GM23338 (cell line): ENCODE results near the gene ZIC2. TPM values are rescaled to one million over a fixed set of nuclear protein-coding genes. Genes with fewer than 3 reads are reported as not detected.

ENCODE experiments used
- ATAC-seq: fragments of 200-7000 bp; cut with Tn5 transposase; 3 replicates; pipeline ENCODE4 v1.9.1; 2020
- DNase-seq: peaks from one replicate; pipeline ENCODE4 v3.0.0-alpha.2; 2015; ENCODE audit warnings: low spot score
- H2AFZ ChIP-seq: fragments of 200-600 bp; sonication (generic); 2 replicates; pipeline ENCODE4 v1.8.0; 2016; ENCODE audit warnings: antibody characterized with exemption, mild to moderate bottlenecking, moderate library complexity
- H3F3A ChIP-seq: fragments of 200-600 bp; sonication (generic); replicated peaks from 2 replicates; pipeline ENCODE4 v1.8.0; 2017; ENCODE audit warnings: antibody characterized with exemption, mixed run types, low read depth
- H3K27ac ChIP-seq: fragments of 200-600 bp; sonication (generic); 2 replicates; pipeline ENCODE4 v1.6.1; 2016; ENCODE audit warnings: low read depth
- H3K27me3 ChIP-seq: fragments of 200-600 bp; sonication (generic); 2 replicates; pipeline ENCODE4 v1.8.0; 2016; ENCODE audit warnings: mild to moderate bottlenecking, mixed run types, moderate library complexity; ENCODE audit not compliant: insufficient read depth
- H3K36me3 ChIP-seq: fragments of 200-600 bp; sonication (generic); 2 replicates; pipeline ENCODE4 v1.8.0; 2016; ENCODE audit warnings: mild to moderate bottlenecking; ENCODE audit not compliant: insufficient read depth
- H3K4me1 ChIP-seq: fragments of 200-600 bp; sonication (generic); 2 replicates; pipeline ENCODE4 v1.8.0; 2016; ENCODE audit warnings: mild to moderate bottlenecking, moderate library complexity; ENCODE audit not compliant: insufficient read depth
- H3K4me2 ChIP-seq: fragments of 200-600 bp; sonication (generic); 2 replicates; pipeline ENCODE4 v1.7.1; 2017; ENCODE audit warnings: mixed run types
- H3K4me3 ChIP-seq: fragments of 200-600 bp; sonication (generic); 2 replicates; pipeline ENCODE4 v1.6.1; 2016; ENCODE audit warnings: mixed run types
- H3K79me2 ChIP-seq: fragments of 200-600 bp; sonication (generic); replicated peaks from 2 replicates; pipeline ENCODE4 v1.8.0; 2017; ENCODE audit warnings: mild to moderate bottlenecking; ENCODE audit not compliant: insufficient read depth
- H3K9me2 ChIP-seq: fragments of 200-600 bp; sonication (generic); 2 replicates; pipeline ENCODE4 v1.8.0; 2017; ENCODE audit not compliant: insufficient read depth
- H4K20me1 ChIP-seq: fragments of 200-600 bp; sonication (generic); replicated peaks from 2 replicates; pipeline ENCODE4 v1.8.0; 2017; ENCODE audit warnings: mild to moderate bottlenecking; ENCODE audit not compliant: insufficient read depth
- H3K27ac Mint-ChIP-seq: 2 replicates; pipeline ENCODE4 v1.8.0; 2020; ENCODE audit warnings: inconsistent platforms, mild to moderate bottlenecking, moderate library complexity, mixed read lengths
- H3K27me3 Mint-ChIP-seq: 3 replicates; pipeline ENCODE4 v1.8.0; 2022; ENCODE audit warnings: low read depth, mild to moderate bottlenecking, moderate library complexity, mixed read lengths, inconsistent platforms; ENCODE audit not compliant: insufficient read depth, poor library complexity
- H3K36me3 Mint-ChIP-seq: 3 replicates; pipeline ENCODE4 v1.8.0; 2021; ENCODE audit warnings: low read depth, mild to moderate bottlenecking, inconsistent platforms, moderate library complexity, mixed read lengths
- H3K4me1 Mint-ChIP-seq: 3 replicates; pipeline ENCODE4 v1.8.0; 2020; ENCODE audit warnings: mild to moderate bottlenecking, inconsistent platforms, mixed read lengths
- H3K4me3 Mint-ChIP-seq: 3 replicates; pipeline ENCODE4 v1.8.0; 2021; ENCODE audit warnings: moderate library complexity, mild to moderate bottlenecking, inconsistent platforms, mixed read lengths
- H3K9me3 Mint-ChIP-seq: 3 replicates; pipeline ENCODE4 v1.8.0; 2020; ENCODE audit warnings: moderate library complexity, mild to moderate bottlenecking, inconsistent platforms, mixed read lengths
- CREB1 ChIP-seq: fragments of 250-450 bp; sonication (Bioruptor Pico); IDR thresholded peaks from 2 replicates; pipeline ENCODE4 v1.5.0; 2020; ENCODE audit warnings: low read depth, mild to moderate bottlenecking, moderate library complexity
- EZH2 ChIP-seq: fragments of 200-600 bp; sonication (generic); IDR thresholded peaks from one replicate; pipeline ENCODE4 v1.8.0; 2017; ENCODE audit warnings: antibody characterized with exemption, mild to moderate bottlenecking, low read depth; ENCODE audit not compliant: unreplicated experiment
- JUNB ChIP-seq: IDR thresholded peaks from one replicate; pipeline ENCODE4 v1.6.1; 2016; ENCODE audit warnings: antibody characterized with exemption; ENCODE audit not compliant: unreplicated experiment
- NANOG ChIP-seq: IDR thresholded peaks from 2 replicates; pipeline ENCODE4 v1.6.1; 2016; ENCODE audit warnings: antibody characterized with exemption, borderline replicate concordance
- POLR2AphosphoS5 ChIP-seq: IDR thresholded peaks from 2 replicates; pipeline ENCODE4 v1.6.1; 2016; ENCODE audit warnings: antibody characterized with exemption, low read depth
- STAT1 ChIP-seq: IDR thresholded peaks from one replicate; pipeline ENCODE4 v1.6.1; 2016; ENCODE audit warnings: antibody characterized with exemption; ENCODE audit not compliant: unreplicated experiment
- ZNF331 ChIP-seq: fragments of 250-450 bp; sonication (Bioruptor Pico); IDR thresholded peaks from 2 replicates; pipeline ENCODE4 v1.5.0; 2020; ENCODE audit warnings: low read depth, mild to moderate bottlenecking, moderate library complexity
- polyA plus RNA-seq: library from polyadenylated mRNA; unstranded; fragments of >200 nt; fragmentation: Nextera tagmentation; extraction: Ambion mirVana; gene quantifications from 2 replicates; pipeline ENCODE4 v1.2.1, GENCODE V29; 2016
- total RNA-seq: library from RNA; depleted of rRNA; stranded (reverse); fragments of >200 nt; shearing (Covaris generic); gene quantifications from 2 replicates; pipeline ENCODE4 v1.2.3, GENCODE V29; 2014
- TF ChIP-seq, protein P1 (sequence below): fragments of 250-450 bp; sonication (Bioruptor Pico); IDR thresholded peaks from 2 replicates; pipeline ENCODE4 v1.5.0; 2020; ENCODE audit warnings: mild to moderate bottlenecking, moderate library complexity
- TF ChIP-seq, protein P2 (sequence below): IDR thresholded peaks from one replicate; pipeline ENCODE4 v1.6.1; 2018; ENCODE audit warnings: antibody characterized with exemption; ENCODE audit not compliant: unreplicated experiment
- TF ChIP-seq, protein P3 (sequence below), 2 experiments: fragments of 200-600 bp in 1 of 2; sonication (generic) in 1 of 2; conservative IDR thresholded peaks; 2 replicates each; pipeline versions ENCODE4 v1.5.1 to v1.6.1; 2016 to 2017; ENCODE audit warnings: antibody characterized with exemption in 2 of 2, low read depth in 2 of 2, mild to moderate bottlenecking in 2 of 2, moderate library complexity in 1 of 2

The ZIC2 gene
- total and polyA plus RNA-seq, 2 experiments from 2014 or later = 63.2 to 87.9 TPM

DNA sequence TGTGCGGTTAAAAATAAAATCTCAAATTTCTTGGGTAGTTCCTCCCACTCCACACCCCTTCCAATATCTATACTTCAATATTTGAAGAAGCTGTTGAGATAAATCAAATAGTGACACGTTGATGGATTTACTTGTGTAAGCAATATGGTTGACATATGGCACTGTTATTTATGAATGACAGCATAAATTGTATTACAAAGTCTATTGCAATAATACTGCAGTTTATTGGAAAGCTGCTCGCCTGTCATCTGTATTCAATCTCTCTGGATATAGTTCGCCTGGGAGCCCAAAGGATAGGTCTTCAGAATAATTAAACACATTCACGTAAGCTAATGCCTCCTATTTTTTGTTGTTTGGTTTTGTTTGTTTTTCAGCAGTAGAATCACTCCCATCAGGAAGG, 5.0 kb upstream of the ZIC2 start:
- Histone ChIP-seq H3K9me2 (no peaks in the 10 kb centered on the region), H3K27ac (no peak overlapping the region), H3K4me1 (peaks cover 56% of the 10 kb centered on the region), H3F3A (peaks cover 23% of the 10 kb centered on the region; the same call in 1 of the 2 replicates), H4K20me1 (no peaks in the 10 kb centered on the region), H3K36me3 (no peaks in the 10 kb centered on the region), H3K4me2 (peak overlapping the region; percentile 98), H3K79me2 (peaks cover 9% of the 10 kb centered on the region; the same call in 1 of the 2 replicates), H2AFZ (no peak overlapping the region), H3K4me3 (no peak overlapping the region), H3K27me3 (peaks cover 63% of the 10 kb centered on the region)
- ATAC-seq = no peak
- H3K4me3 Mint-ChIP-seq = peak overlapping the region; percentile 74; the same call in 1 of the 3 replicates
- H3K27me3 Mint-ChIP-seq = peaks cover 54% of the 10 kb centered on the region
- peaks cover 64% of the 10 kb centered on the region for H3K4me1 Mint-ChIP-seq
- no peak for DNase-seq
- H3K9me3 Mint-ChIP-seq = no peaks in the 10 kb centered on the region
- no peaks in the 10 kb centered on the region; the same call in 2 of the 3 replicates for H3K36me3 Mint-ChIP-seq
- TF ChIP-seq POLR2AphosphoS5 (no peak), CREB1 (CRISPR knock-in tag) (no peak), STAT1 (no peak), JUNB (no peak), ZNF331 (CRISPR knock-in tag) (no peak), NANOG (no peak), EZH2 (no peak)
- TF ChIP-seq, protein P1, sequence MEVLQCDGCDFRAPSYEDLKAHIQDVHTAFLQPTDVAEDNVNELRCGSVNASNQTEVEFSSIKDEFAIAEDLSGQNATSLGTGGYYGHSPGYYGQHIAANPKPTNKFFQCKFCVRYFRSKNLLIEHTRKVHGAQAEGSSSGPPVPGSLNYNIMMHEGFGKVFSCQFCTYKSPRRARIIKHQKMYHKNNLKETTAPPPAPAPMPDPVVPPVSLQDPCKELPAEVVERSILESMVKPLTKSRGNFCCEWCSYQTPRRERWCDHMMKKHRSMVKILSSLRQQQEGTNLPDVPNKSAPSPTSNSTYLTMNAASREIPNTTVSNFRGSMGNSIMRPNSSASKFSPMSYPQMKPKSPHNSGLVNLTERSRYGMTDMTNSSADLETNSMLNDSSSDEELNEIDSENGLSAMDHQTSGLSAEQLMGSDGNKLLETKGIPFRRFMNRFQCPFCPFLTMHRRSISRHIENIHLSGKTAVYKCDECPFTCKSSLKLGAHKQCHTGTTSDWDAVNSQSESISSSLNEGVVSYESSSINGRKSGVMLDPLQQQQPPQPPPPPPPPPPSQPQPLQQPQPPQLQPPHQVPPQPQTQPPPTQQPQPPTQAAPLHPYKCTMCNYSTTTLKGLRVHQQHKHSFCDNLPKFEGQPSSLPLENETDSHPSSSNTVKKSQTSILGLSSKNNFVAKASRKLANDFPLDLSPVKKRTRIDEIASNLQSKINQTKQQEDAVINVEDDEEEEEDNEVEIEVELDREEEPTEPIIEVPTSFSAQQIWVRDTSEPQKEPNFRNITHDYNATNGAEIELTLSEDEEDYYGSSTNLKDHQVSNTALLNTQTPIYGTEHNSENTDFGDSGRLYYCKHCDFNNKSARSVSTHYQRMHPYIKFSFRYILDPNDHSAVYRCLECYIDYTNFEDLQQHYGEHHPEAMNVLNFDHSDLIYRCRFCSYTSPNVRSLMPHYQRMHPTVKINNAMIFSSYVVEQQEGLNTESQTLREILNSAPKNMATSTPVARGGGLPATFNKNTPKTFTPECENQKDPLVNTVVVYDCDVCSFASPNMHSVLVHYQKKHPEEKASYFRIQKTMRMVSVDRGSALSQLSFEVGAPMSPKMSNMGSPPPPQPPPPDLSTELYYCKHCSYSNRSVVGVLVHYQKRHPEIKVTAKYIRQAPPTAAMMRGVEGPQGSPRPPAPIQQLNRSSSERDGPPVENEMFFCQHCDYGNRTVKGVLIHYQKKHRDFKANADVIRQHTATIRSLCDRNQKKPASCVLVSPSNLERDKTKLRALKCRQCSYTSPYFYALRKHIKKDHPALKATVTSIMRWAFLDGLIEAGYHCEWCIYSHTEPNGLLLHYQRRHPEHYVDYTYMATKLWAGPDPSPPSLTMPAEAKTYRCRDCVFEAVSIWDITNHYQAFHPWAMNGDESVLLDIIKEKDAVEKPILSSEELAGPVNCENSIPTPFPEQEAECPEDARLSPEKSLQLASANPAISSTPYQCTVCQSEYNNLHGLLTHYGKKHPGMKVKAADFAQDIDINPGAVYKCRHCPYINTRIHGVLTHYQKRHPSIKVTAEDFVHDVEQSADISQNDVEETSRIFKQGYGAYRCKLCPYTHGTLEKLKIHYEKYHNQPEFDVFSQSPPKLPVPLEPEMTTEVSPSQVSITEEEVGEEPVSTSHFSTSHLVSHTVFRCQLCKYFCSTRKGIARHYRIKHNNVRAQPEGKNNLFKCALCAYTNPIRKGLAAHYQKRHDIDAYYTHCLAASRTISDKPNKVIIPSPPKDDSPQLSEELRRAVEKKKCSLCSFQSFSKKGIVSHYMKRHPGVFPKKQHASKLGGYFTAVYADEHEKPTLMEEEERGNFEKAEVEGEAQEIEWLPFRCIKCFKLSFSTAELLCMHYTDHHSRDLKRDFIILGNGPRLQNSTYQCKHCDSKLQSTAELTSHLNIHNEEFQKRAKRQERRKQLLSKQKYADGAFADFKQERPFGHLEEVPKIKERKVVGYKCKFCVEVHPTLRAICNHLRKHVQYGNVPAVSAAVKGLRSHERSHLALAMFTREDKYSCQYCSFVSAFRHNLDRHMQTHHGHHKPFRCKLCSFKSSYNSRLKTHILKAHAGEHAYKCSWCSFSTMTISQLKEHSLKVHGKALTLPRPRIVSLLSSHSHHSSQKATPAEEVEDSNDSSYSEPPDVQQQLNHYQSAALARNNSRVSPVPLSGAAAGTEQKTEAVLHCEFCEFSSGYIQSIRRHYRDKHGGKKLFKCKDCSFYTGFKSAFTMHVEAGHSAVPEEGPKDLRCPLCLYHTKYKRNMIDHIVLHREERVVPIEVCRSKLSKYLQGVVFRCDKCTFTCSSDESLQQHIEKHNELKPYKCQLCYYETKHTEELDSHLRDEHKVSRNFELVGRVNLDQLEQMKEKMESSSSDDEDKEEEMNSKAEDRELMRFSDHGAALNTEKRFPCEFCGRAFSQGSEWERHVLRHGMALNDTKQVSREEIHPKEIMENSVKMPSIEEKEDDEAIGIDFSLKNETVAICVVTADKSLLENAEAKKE (CRISPR knock-in tag) = no peak
- TF ChIP-seq, protein P2, sequence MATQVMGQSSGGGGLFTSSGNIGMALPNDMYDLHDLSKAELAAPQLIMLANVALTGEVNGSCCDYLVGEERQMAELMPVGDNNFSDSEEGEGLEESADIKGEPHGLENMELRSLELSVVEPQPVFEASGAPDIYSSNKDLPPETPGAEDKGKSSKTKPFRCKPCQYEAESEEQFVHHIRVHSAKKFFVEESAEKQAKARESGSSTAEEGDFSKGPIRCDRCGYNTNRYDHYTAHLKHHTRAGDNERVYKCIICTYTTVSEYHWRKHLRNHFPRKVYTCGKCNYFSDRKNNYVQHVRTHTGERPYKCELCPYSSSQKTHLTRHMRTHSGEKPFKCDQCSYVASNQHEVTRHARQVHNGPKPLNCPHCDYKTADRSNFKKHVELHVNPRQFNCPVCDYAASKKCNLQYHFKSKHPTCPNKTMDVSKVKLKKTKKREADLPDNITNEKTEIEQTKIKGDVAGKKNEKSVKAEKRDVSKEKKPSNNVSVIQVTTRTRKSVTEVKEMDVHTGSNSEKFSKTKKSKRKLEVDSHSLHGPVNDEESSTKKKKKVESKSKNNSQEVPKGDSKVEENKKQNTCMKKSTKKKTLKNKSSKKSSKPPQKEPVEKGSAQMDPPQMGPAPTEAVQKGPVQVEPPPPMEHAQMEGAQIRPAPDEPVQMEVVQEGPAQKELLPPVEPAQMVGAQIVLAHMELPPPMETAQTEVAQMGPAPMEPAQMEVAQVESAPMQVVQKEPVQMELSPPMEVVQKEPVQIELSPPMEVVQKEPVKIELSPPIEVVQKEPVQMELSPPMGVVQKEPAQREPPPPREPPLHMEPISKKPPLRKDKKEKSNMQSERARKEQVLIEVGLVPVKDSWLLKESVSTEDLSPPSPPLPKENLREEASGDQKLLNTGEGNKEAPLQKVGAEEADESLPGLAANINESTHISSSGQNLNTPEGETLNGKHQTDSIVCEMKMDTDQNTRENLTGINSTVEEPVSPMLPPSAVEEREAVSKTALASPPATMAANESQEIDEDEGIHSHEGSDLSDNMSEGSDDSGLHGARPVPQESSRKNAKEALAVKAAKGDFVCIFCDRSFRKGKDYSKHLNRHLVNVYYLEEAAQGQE = no peak
- TF ChIP-seq, protein P3, sequence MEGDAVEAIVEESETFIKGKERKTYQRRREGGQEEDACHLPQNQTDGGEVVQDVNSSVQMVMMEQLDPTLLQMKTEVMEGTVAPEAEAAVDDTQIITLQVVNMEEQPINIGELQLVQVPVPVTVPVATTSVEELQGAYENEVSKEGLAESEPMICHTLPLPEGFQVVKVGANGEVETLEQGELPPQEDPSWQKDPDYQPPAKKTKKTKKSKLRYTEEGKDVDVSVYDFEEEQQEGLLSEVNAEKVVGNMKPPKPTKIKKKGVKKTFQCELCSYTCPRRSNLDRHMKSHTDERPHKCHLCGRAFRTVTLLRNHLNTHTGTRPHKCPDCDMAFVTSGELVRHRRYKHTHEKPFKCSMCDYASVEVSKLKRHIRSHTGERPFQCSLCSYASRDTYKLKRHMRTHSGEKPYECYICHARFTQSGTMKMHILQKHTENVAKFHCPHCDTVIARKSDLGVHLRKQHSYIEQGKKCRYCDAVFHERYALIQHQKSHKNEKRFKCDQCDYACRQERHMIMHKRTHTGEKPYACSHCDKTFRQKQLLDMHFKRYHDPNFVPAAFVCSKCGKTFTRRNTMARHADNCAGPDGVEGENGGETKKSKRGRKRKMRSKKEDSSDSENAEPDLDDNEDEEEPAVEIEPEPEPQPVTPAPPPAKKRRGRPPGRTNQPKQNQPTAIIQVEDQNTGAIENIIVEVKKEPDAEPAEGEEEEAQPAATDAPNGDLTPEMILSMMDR (conservative IDR thresholded peaks at IDR 0.05; ENCODE audit: low read depth in 2 of 2) = no peak
- no peak overlapping the region for H3K27ac Mint-ChIP-seq
